Fibroblast of skin of abdomen (primary cell): ENCODE data around the gene CNP. TPM values are rescaled to one million over a fixed set of nuclear protein-coding genes. Genes with fewer than 3 reads are reported as not detected.
A peak's percentile ranks its signal among the peaks of the same experiment; 100 is the strongest.
"Not testable (repeated sequence)": the region's sequence is repeated elsewhere in the genome, so short reads cannot be mapped to it uniquely, and the experiment has no call there.

Experiments used
- DNase-seq: peaks from one replicate; pipeline ENCODE4 v3.0.0-alpha.2; 2013
- polyA plus RNA-seq, 2 experiments: library from polyadenylated mRNA; unstranded; fragments of 120-200 nt; gene quantifications; one replicate each; pipeline ENCODE4 v1.2.1, GENCODE V29; 2013; ENCODE audit not compliant: insufficient read length in 2 of 2

Gene CNP
- polyA plus RNA-seq (2013, experiment 1 of 2; ENCODE audit: insufficient read length): 79.3 TPM
- 77.6 TPM for polyA plus RNA-seq (2013, experiment 2 of 2; ENCODE audit: insufficient read length)

- peak; percentile 92 for DNase-seq
Measured at GRCh38 chr17:41966463-41967140, at the start of gene CNP. Gene CNP, plus strand, starts transcription at chr17:41966795. Its CDS starts 90 bp downstream, at chr17:41966885.

GRCh38 chr17:41917192-41917591 is 49.4 kb upstream of the CNP start:
- DNase-seq: peak; percentile 51

GRCh38 chr17:41917679-41918313 is 48.8 kb upstream of the CNP start:
- peak; percentile 50 for DNase-seq

- peak; percentile 97 for DNase-seq
Measured at GRCh38 chr17:41918314-41919164, 48.1 kb upstream of the CNP start, which contains the start of gene ACLY. Gene ACLY, minus strand, starts transcription at chr17:41918951. Its CDS starts 5,078 bp downstream, at chr17:41913873.

- DNase-seq: no peak
Measured at GRCh38 chr17:41919165-41919817, 47.3 kb upstream of the CNP start.

- DNase-seq: no peak
Measured at GRCh38 chr17:41919840-41920579, 46.6 kb upstream of the CNP start.

GRCh38 chr17:41920580-41920955 is 46.0 kb upstream of the CNP start:
- DNase-seq: no peak

- DNase-seq: no peak
Measured at GRCh38 chr17:41925991-41926590, 40.5 kb upstream of the CNP start.

- no peak for DNase-seq
Measured at GRCh38 chr17:41928693-41929251, 37.8 kb upstream of the CNP start.

- DNase-seq: peak; percentile 98
Measured at GRCh38 chr17:41930009-41930832, 36.4 kb upstream of the CNP start, which contains the start of gene ODAD4. Gene ODAD4, plus strand, starts transcription at chr17:41930617. Its CDS starts 107 bp downstream, at chr17:41930724.

- not testable (repeated sequence) for DNase-seq
Measured at GRCh38 chr17:41930833-41931156, 35.8 kb upstream of the CNP start.

GRCh38 chr17:41931715-41932114 is 34.9 kb upstream of the CNP start:
- not testable (repeated sequence) for DNase-seq

- DNase-seq: no peak
Measured at GRCh38 chr17:41932816-41933389, 33.7 kb upstream of the CNP start.

GRCh38 chr17:41935641-41936040 is 31.0 kb upstream of the CNP start:
- DNase-seq: no peak

GRCh38 chr17:41937970-41938954 is 28.3 kb upstream of the CNP start:
- no peak for DNase-seq

- DNase-seq: no peak
Measured at GRCh38 chr17:41939044-41939692, 27.4 kb upstream of the CNP start.

GRCh38 chr17:41939693-41940090 is 26.9 kb upstream of the CNP start:
- no peak for DNase-seq

- DNase-seq: no peak
Measured at GRCh38 chr17:41941168-41941567, 25.4 kb upstream of the CNP start.
